NCI-H2227 (cell line): Measurements from ENCODE around the gene INPP5A.
A peak's percentile ranks its signal among the peaks of the same experiment; 100 is the strongest.

ENCODE experiments used
- DNase-seq: peaks from one replicate; lab custom pipeline; 2025; ENCODE audit not compliant: unreplicated experiment; lab: John Stamatoyannopoulos, UW

The INPP5A gene

DNA sequence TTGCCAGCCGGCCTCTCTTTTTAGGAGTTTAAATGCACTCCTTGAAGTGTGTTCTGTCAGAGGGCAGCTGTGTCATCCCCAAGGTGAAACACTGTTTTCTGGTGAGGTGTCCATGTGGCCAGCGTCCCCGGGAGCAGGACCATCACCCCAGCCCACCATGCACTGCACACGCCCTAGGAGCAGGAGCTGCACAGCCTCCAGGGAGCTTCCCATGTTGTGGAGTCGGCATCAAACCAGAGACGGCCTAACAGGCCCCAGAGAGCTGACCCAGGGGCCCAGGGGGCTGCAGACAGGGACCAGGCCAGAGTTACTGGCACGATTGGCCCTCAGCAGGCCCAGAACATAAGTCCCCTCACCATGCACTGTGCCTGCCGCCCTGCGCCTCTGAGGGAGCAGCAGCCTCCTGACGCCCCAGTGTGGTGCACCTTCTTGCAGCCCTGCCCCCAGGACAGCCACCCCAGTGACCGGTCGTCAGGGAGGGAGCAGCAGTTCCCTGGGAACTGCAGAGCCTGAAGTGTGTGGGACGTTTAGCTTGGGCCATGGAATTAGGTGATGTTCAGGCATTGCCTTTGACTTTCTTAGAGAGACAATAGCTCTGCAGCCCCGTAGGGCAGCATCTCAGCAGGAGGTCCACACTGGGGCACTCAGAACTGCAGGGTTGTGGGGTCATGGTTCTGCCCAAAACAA is 150.4 kb downstream of the INPP5A start:
- no peak for DNase-seq

DNA sequence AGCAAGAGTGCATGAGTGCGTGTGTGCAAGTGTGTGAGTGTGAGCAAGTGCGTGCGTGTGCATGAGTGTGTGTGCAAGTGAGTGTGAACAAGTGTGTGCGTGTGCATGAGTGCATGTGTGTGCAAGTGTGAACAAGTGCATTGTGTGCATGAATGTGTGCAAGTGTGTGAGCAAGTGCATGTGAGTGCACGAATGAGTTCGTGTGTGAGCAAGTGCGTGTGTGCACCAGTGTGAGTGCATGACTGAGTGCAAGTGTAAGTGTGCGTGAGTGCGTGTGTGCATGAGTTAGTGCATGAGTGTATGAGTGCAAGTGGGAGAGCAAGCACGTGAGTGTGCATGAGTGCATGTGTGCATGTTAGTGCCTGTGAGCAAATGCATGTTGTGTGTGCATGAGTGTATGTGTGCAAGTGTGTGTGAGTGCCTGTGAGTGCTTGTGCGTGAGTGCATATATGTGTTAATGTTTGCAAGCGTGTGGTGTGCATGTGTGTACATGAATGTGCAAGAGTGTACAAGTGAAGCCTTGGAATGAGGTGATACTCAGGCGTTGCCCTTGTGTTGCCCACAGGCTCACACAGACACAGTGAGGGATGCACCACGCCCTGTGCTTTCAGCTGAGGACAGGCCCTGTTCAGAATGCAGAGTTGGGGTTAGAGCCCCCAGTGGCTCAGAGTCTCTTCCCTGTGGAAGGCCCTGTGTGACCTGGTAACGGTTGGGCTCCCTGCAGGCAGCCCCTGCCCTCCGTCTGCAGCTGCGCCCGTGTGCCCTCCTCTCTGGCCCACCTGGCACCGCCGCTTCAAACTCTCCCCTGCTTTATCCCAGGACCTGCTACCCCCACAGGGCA is 151.2 kb downstream of the INPP5A start:
- no peak for DNase-seq

DNA sequence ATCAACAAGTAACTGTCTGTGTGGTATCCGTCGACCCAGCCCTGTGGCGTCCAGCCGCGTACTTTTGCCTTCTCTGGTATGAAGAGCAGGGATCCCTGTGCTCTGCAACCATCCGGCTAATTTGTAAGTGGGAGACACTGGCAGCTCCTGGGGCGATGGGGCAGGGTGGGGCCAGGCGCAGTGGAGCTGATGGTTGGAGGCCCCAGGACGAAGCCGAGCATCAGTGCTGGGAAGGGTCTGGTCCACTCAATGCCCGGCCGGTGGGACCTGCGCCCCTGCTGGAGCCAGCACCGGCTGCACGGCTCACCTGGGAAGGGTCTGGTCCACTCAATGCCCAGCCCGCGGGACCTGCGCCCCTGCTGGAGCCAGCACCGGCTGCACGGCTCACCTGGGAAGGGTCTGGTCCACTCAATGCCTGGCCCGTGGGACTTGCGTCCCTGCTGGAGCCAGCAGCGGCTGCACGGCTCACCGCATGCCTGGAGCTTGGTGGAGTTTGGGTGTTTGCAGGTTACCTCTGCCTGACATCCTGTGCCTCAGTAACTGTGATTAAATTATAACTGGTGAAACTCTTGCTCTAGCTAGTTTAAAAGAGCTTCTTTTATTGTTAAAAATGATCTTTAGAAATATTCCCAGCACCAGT is 152.3 kb downstream of the INPP5A start:
- DNase-seq = no peak

DNA sequence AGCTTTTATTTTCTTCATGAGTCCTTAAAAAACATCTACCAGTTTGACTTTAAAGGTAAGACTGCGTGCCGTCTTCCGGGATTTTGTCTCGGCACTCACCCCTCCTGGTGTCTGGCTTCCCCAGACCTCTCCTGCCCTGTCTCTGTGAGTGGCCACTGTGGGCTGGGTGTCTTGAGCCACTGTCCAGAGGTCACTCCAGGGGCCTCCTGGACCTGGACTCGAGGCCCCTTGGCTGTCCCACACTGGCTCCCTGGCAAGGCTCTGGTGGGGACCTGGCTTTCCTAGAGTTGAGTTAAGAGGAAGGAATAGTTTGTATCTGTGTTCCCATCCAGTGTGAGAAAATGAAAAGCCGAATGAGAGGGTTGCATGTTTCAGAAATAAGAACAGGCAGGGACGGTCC is 152.8 kb downstream of the INPP5A start:
- DNase-seq = no peak

DNA sequence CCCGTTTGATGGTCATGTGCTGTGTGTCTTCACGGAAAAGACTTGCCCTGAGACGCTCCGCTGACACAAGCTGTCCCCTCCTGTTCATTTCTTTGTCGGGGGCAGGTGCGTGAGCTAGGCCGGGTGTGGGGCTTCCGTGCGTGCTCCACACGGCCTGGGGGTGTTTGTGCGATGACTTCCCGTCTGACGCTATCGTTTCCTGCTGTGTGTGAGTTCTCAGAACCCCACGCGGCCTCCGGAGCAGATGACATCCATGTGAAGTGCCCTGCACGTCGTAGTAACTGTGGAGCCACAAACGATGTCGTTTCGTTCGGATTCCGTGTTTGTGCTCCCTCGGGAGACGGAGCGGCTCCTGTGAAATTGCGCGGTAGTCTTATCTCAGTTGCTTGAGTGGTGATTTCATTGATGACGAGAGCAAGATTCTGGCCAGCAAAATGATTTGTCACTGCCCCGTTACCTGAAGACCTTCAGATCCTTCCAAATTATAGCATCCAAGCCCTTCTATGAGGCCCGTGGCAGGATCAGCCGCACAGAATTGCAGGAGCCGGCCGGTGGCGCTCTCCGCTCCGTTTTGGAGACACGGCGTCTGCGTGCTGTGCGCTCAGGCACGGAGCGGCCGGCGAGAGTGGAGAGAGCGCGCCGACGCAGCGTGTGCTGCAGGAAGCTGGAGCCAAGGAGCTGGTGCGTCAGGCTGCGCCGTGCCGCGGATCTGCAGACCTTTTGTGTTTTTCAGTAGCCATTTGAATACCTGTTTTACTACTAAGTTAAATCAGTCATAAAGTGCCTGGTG is 153.4 kb downstream of the INPP5A start:
- no peak for DNase-seq

DNA sequence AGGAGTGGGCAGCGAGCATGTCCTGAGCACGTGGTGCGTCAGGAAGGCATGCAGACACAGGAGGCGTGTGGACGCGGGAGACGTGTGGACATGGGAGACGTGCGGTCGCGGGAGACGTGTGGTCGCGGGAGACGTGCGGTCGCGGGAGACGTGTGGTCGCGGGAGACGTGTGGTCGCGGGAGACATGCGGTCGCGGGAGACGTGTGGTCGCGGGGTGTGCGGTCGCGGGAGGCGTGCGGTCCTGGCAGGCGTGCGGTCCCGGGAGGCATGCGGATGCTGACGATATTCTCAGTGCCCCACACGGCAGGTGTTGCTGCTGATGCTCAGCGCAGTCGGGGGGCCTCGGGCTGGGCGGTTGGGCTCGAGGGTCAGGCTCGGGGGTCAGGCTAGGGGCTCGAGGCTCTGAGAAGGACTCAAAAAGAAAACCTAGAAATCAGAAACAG is 154.1 kb downstream of the INPP5A start:
- no peak for DNase-seq

DNA sequence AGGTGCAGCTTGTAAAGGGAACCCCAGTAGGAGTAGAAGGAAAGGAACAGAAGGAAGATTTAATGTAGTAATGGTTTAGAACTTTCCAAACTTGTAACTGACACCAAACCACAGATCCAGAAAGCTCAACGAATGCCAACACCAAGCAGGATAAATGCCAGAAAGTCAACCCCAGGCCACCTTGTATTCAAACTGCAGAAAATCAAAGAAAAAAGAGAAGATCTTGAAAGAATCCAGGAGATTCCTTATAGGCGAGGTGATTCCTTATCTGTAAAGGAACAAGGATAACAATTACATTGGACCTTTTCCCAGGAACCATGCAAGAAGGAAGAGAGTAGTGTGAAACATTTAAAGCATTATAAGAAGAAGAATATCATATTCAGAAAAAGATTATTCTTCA is 154.7 kb downstream of the INPP5A start:
- DNase-seq = no peak

DNA sequence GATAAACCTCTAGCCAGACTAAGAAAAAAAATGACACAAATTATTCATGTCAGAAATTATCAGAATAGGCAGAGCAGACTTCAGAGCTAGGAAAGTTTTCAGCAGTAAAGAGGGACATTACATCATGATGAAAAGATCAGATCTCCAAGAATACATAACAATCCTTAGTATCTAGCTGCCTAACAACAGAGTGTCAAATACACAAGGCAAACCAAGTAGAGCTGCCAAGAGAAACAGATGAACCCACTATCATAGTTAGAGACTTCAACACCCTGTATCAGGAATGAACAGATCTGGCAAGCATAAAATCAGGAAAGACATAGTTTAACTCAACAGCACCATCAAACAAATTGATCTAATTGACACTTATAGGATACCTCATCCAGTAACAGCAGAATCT is 156.1 kb downstream of the INPP5A start:
- DNase-seq = no peak

DNA sequence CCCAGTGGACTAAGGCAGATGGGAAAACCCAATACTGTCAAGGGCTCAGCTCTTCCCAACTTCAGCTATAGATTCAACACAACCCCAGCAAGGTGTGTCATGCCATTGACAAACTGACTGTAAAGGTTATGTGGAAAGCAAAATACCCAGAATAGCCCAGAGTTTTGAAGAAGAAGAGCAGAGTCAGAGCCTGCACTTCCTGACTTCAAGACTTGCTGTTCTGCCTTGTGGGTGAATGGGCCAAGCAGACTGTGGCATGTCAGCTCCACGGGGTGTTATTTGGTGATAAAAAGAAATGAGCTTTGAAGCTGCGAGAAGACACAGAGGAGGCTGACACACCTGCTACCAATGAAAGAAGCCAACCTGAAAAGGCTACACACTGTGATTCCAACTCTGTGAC is 158.6 kb downstream of the INPP5A start:
- no peak for DNase-seq

DNA sequence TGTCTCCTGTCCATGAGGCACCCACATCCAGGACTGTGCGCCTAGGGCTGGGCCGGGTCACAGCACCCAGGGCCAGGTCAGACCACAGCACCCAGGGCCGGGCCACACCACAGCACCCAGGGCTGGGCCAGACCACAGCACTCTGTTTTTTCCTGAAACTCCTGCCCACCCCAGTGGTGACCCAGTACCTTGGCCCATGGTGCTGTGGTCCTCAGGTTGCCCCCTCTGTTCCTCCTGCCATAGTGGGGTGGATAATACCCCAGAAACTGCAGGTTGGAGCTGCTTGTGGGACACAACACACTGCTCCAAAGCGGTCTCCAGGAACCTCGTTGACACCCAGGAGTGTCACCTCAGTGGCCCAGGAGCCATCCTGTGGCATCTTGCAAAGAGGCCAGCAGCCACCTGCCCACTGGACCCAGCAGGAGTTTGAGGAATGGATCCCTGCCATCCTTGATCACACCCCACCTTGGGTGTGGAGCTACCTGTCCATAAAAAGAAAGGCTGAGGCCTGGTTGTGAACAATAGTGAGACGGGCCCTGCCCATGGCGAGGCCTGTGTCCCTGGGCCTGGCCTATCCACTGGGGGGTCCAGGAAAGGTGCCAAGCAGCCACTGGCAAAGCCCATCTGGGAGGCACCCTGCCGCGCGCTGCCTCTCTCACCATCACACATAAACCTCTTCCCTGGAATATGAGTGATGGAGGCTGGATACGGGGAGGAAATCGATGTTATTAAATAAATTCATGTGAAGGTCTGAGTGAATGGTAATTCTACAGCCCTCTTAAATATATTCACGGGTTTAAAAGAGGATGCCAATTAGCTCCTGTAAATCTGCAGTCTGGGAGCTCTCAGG is 159.4 kb downstream of the INPP5A start:
- DNase-seq = no peak

DNA sequence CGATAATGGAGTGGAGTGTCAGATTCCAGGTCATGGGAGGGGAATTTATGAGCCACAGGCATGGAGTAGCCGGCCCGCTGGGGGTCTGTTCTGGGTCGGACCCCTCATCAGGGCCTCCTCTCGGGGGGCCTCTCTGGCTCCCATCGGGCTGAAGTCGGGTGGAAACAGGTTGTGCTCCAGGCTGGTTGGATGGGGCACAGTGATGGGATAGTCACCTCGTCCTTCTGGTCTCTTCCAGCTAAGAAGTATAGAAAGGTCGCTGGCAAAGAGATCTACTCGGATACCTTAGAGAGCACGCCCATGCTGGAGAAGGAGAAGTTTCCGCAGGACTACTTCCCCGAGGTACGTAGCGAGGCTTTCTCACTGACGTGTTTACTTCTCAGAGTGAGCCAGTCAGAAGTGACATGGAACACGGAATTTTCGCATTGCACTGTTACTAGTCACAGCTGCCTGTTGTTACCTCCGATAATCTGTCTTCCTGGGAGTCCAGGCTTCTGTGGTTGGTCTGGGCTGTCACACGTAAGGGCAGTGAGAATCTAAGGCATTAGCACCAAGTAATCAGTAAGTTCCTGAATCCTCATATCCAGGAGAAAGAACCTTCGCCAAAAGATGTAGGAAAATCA is 160.1 kb downstream of the INPP5A start:
- no peak for DNase-seq

DNA sequence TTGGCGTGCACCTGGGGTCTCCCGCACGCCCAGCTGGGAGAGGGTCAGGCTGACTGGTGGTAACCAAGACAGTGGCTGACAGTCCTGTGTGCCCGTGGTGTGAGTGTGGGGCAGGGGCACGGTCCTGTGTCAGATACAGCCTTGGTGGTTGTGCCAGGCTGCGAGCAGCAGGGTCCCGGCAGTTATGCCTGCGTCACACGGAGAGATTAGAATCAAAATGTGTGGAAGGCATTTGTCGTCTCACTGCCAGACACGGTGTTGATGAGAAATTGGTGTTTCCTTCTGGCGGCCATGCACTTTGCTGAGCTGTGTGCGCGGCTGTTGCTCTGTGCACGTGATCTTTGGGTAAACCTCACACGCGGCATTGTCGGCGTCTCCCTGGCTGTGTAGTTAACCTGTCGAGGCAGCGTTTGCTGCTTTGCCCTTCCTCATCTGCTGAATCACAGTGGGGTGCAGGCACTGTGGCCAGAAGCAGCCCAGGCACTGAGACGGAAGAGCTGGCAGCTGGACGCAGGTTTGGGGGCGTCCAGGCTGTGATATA is 160.7 kb downstream of the INPP5A start:
- no peak for DNase-seq

DNA sequence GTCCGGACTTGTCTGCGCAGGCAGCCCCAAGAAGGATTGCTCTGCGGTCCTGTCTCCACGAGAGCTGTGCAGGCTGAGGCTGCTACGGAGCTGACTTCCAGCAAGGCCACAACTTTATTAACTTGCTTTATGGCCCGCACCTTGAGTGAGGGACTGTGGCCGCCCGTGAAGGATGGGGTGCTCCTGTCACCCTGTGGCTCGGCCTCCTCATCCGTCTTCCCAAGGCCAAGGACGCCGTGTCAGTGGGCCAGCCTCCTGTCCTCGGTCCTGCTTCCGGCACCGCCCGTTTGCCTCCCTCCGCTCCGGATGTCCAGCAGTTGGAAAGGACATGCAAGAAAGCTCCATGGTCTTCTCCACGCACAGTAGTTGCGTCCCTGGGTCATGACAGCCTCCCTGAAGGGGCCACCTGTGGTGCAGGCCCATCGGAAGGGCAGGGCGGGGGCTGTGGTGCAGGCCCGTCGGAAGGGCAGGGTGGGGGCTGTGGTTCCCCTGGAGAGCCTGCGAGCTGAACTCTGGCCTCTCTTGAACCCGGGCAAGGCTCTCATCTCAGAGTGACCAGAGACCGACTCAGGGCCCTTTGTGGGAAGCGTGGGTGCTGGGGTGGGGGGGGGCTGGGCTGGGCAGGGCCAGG is 161.3 kb downstream of the INPP5A start:
- no peak for DNase-seq

DNA sequence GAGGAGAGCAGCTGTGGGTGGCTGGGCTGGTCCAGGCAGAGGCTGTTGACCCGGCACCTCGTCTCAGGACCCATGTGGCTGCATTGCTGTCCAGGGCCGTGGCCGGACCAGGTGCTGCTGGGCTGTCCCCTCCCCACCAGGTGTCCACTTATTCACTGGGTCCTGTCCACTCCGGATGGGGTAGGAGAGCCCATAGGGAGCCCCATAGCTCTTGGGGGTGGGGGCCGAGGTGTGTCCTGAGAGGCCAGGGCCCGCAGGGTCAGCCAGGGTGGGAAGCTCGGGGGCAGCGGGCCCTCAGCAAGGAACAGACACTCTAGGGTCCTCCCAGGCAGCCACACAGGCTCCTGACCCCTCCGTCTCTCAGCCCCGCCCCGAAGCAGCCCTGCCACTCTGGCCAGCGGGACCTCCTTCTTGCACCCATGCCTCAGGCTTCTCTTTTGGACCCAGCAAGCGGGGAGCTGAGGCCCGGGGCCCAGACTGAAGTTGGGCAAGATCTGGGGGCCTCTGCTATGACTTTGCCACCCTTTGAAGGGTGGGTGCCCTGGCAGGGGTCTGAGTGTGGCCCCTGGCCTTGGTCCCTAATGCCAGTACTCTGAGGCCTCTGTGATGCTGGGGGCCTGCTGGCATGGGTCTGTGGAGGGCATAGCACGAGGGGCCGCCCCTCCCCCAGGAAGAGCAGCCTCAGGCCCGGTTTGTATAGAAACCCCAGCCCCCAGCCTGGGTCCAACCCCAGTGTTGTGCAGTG is 162.0 kb downstream of the INPP5A start:
- DNase-seq = no peak

DNA sequence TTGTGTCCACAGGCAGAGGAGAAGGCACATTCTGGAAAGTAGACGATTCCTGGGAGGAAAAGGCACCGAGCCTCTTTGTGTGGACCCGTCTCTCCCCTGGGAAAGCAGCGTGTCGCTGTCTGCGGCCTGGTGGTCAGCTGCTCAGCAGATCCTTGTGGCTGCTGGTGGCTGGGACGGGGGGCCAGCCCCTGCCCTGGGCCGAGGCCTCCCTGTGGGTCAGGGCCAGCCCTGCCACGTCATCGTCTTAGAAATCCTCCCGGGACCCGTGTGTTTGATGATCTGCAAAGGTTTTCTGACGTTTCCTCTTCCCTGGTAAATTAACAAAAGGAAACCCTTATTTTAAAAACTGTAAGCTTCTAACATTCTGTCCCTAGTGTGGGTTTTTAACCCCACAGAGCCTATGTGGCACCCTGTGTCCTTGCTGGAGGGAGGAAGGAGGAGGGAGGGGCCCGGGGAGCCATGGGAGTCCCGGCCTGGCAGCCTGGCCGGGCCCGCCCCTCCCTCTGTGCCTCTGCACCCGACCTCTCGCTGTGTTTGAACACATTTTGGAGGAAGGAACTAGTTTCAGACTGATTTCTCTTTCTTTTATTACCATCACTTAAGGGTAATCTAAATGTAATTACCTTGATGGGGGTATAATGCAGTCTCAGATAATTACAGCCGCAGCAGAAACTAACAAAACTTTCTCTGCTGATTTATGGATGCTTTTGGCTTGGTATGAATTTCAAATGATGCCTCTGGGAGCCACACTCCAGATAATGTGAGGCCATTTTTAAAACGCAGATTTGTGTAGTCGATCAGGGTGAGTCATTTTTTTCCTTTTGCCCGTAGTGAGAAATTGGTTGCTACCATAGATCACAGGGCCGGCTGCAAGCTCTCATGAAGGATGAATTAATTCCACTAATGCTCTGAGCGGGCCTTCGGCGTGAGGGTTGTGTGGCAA is 162.8 kb downstream of the INPP5A start:
- peak; percentile 12 for DNase-seq

DNA sequence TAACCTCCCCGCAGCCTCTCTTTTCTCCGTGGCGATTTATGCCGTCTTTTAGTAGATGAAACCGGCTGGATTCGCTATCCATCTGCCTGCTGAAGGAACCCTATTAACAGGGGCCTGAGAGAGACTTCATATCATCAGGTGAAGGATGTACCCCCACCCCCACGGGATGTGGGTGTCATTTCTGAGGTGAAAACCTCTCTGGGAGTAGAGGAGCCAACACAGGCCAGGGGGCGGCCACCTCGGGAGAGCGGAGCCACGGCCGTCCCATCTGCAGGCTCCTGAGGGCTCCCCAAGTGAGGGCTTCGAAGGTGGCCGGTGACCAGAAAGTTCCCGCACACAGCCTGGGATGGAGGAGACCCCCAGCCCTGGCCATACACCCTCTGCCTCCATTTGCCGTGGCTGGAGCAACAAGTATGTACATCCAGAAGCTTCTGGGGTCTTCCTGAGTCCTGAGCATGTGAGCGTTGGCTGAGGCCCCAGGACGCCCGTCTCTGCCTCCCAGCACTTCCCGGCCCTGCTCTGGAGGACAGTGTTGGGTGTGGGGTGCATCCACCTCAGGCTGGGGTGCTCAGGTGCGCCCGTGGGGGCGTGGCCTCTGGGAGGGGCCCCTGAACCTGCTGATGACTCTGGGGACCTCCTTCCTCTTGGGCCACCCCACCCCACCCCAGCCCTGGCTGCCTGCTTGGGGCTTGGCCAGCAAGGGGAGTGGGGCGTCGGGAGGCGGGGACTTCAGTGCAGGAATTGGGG is 163.7 kb downstream of the INPP5A start:
- no peak for DNase-seq

DNA sequence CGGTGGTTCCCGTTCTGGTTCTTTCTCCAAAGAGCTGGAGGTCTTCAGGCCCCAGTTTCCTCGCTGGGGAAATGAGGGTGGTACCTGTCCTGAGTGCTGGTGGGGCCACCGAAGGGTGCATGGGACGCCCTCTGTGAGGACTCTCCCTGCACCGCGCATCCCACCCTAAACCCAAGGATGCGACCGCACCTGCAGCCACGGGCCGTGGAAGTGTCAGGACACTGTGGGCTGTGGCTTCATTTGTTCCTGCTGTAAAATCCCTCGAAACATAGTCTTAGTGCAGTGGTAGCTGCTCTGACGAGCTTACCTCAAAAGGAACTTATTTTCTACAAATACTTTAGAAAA is 164.2 kb downstream of the INPP5A start:
- no peak for DNase-seq
